Right renal cortex interstitium (tissue), 3 donors: ENCODE data around the gene LGR5. TPM values are rescaled to one million over a fixed set of nuclear protein-coding genes. Genes with fewer than 3 reads are reported as not detected.

Experiments used
- DNase-seq, 3 donors: peaks; one replicate each; pipeline ENCODE4 v3.0.0-alpha.2; 2013; ENCODE audit warnings: low read depth in 3 of 3, low spot score in 2 of 3
- polyA plus RNA-seq, 3 donors: library from polyadenylated mRNA; unstranded; fragments of 120-200 nt; gene quantifications; one replicate each; pipeline ENCODE4 v1.2.1, GENCODE V29; 2013; ENCODE audit not compliant: insufficient read length in 3 of 3

LGR5 gene
- 10 to 100 TPM; 15.5 to 20.7 (median 16.6) TPM for polyA plus RNA-seq

GRCh38 chr12:71439613-71440344 is at the start of gene LGR5:
Gene LGR5, plus strand, starts transcription at chr12:71439798. Its CDS starts 283 bp downstream, at chr12:71440081.
- no peak for DNase-seq

GRCh38 chr12:71392521-71393145 is 47.0 kb upstream of the LGR5 start:
- peak; percentile 3 to 34 (median 12) for DNase-seq

GRCh38 chr12:71393625-71394024 is 46.0 kb upstream of the LGR5 start:
- DNase-seq: no peak

GRCh38 chr12:71397433-71397954 is 42.1 kb upstream of the LGR5 start:
- no peak for DNase-seq

GRCh38 chr12:71399197-71399596 is 40.4 kb upstream of the LGR5 start:
- no peak for DNase-seq

- DNase-seq: no peak
Measured at GRCh38 chr12:71400481-71400880, 39.1 kb upstream of the LGR5 start.

GRCh38 chr12:71405884-71406283 is 33.7 kb upstream of the LGR5 start:
- DNase-seq: no peak

- DNase-seq: no peak
Measured at GRCh38 chr12:71407732-71408131, 31.9 kb upstream of the LGR5 start.

GRCh38 chr12:71410844-71411243 is 28.8 kb upstream of the LGR5 start:
- no peak for DNase-seq

- no peak for DNase-seq
Measured at GRCh38 chr12:71411635-71412034, 28.0 kb upstream of the LGR5 start.

GRCh38 chr12:71415336-71416231 is 24.0 kb upstream of the LGR5 start:
- DNase-seq: peak in 2 of 3 donors; percentile 25 to 29

GRCh38 chr12:71417181-71417580 is 22.4 kb upstream of the LGR5 start:
- DNase-seq: no peak

- no peak for DNase-seq
Measured at GRCh38 chr12:71420775-71421406, 18.7 kb upstream of the LGR5 start.

- DNase-seq: no peak
Measured at GRCh38 chr12:71425568-71426299, 13.9 kb upstream of the LGR5 start.

GRCh38 chr12:71426300-71427047 is 13.1 kb upstream of the LGR5 start:
- DNase-seq: no peak

- no peak for DNase-seq
Measured at GRCh38 chr12:71430756-71431155, 8.8 kb upstream of the LGR5 start.

GRCh38 chr12:71431991-71432390 is 7.6 kb upstream of the LGR5 start:
- DNase-seq: no peak

- no peak for DNase-seq
Measured at GRCh38 chr12:71432936-71433335, 6.7 kb upstream of the LGR5 start.

- no peak for DNase-seq
Measured at GRCh38 chr12:71436696-71437095, 2.9 kb upstream of the LGR5 start.
